Measurements from ENCODE around the gene ZNF628.

ZNF628 gene

GRCh38 chr19:55451163-55451964, 25.1 kb upstream of the ZNF628 start:
- H3K27ac ChIP-seq = no peak overlapping the region
- no peak for TF ChIP-seq CTCF (conservative IDR thresholded peaks at IDR 0.05)
- TF ChIP-seq ZFX (IDR thresholded peaks at IDR 0.05) = no peak

GRCh38 chr19:55451965-55452748, 24.3 kb upstream of the ZNF628 start:
- no peak overlapping the region for H3K27ac ChIP-seq
- no peak for TF ChIP-seq CTCF (conservative IDR thresholded peaks at IDR 0.05)
- no peak for TF ChIP-seq ZFX (IDR thresholded peaks at IDR 0.05)

- no peak for TF ChIP-seq ZFX (IDR thresholded peaks at IDR 0.05)
- TF ChIP-seq CTCF (conservative IDR thresholded peaks at IDR 0.05) = no peak
- H3K27ac ChIP-seq = no peak overlapping the region
Measured at GRCh38 chr19:55452749-55453346, 23.6 kb upstream of the ZNF628 start.

GRCh38 chr19:55453511-55454260, 22.7 kb upstream of the ZNF628 start:
- no peak overlapping the region for H3K27ac ChIP-seq
- no peak for TF ChIP-seq ZFX (IDR thresholded peaks at IDR 0.05)

- H3K27ac ChIP-seq = no peak overlapping the region
- TF ChIP-seq ZFX (IDR thresholded peaks at IDR 0.05) = no peak
- peak; percentile 81 for TF ChIP-seq CTCF (conservative IDR thresholded peaks at IDR 0.05)
Measured at GRCh38 chr19:55454787-55455243, 21.6 kb upstream of the ZNF628 start.

GRCh38 chr19:55455576-55456235, 20.7 kb upstream of the ZNF628 start:
- H3K27ac ChIP-seq = no peak overlapping the region
- TF ChIP-seq ZFX (IDR thresholded peaks at IDR 0.05) (no peak), CTCF (conservative IDR thresholded peaks at IDR 0.05) (no peak)

- TF ChIP-seq ZFX (IDR thresholded peaks at IDR 0.05) (no peak), CTCF (conservative IDR thresholded peaks at IDR 0.05) (no peak)
- no peak overlapping the region for H3K27ac ChIP-seq
Measured at GRCh38 chr19:55456347-55456746, 20.1 kb upstream of the ZNF628 start.
